ENCODE results near the gene C2CD4D. TPM values are rescaled to one million over a fixed set of nuclear protein-coding genes. Genes with fewer than 3 reads are reported as not detected.

Gene C2CD4D
- total RNA-seq, 1 donor from 2014 or later = not detected

- Mint-ChIP-seq H3K27ac (peak overlapping the region; percentile 63), H3K27me3 (ENCODE audit: insufficient read depth, low read depth) (peaks cover 7% of the 10 kb centered on the region), H3K4me1 (peaks cover 17% of the 10 kb centered on the region), H3K9me3 (no peaks in the 10 kb centered on the region), H3K36me3 (no peaks in the 10 kb centered on the region), H3K4me3 (peak overlapping the region; percentile 93)
- no peak overlapping the region for H3K27ac ChIP-seq
- no peaks in the 10 kb centered on the region for H3K9me3 ChIP-seq (ENCODE audit: low read depth)
- H3K79me2 ChIP-seq (ENCODE audit: low read depth) = no peaks in the 10 kb centered on the region
- peak; percentile 50 for TF ChIP-seq EZH2phosphoT487 (IDR thresholded peaks at IDR 0.05)
- no peak for TF ChIP-seq EZH2 (IDR thresholded peaks at IDR 0.05)
- no peaks in the 10 kb centered on the region for H3K36me3 ChIP-seq
- H2AFZ ChIP-seq (replicated peaks) = peak overlapping the region; percentile 55
- DNase-seq (ENCODE audit: low spot score) = peak; percentile 65
- H3K9ac ChIP-seq = peak overlapping the region; percentile 12
- H3F3A ChIP-seq (ENCODE audit: low read depth) = peaks cover 13% of the 10 kb centered on the region
- peak overlapping the region; percentile 95 for H3K4me2 ChIP-seq
- H3K4me1 ChIP-seq = peaks cover 13% of the 10 kb centered on the region
- no peaks in the 10 kb centered on the region for H4K20me1 ChIP-seq (ENCODE audit: low read depth)
- peak overlapping the region; percentile 80 for H3K4me3 ChIP-seq
- peaks cover 9% of the 10 kb centered on the region for H3K27me3 ChIP-seq
These were observed 48.5 kb downstream of the C2CD4D start for GRCh38 chr1:151790940-151791651.

GRCh38 chr1:151790071-151790939, 49.3 kb downstream of the C2CD4D start, which contains the start of gene TDRKH:
TDRKH (minus strand) TSS chr1:151790500; CDS start chr1:151783022, 7,478 bp downstream.
- peak within 1 kb of the TSS; percentile 93 for H2AFZ ChIP-seq (replicated peaks)
- Mint-ChIP-seq H3K4me1 (peaks cover 17% of the 10 kb centered on the region), H3K4me3 (peak within 1 kb of the TSS; percentile 93), H3K9me3 (no peaks in the 10 kb centered on the region), H3K36me3 (no peaks in the 10 kb centered on the region), H3K27me3 (ENCODE audit: insufficient read depth, low read depth) (peaks cover 6% of the 10 kb centered on the region), H3K27ac (peak within 1 kb of the TSS; percentile 20)
- H4K20me1 ChIP-seq (ENCODE audit: low read depth) = no peaks in the 10 kb centered on the region
- peaks cover 13% of the 10 kb centered on the region for H3F3A ChIP-seq (ENCODE audit: low read depth)
- peak within 1 kb of the TSS; percentile 95 for H3K4me2 ChIP-seq
- H3K79me2 ChIP-seq (ENCODE audit: low read depth) = no peaks in the 10 kb centered on the region
- peak within 1 kb of the TSS; percentile 80 for H3K4me3 ChIP-seq
- H3K27me3 ChIP-seq = peaks cover 9% of the 10 kb centered on the region
- H3K27ac ChIP-seq = no peak within 1 kb of the TSS
- peaks cover 13% of the 10 kb centered on the region for H3K4me1 ChIP-seq
- DNase-seq (ENCODE audit: low spot score) = peak; percentile 99
- TF ChIP-seq EZH2 (IDR thresholded peaks at IDR 0.05) (peak; percentile 18), CTCF (IDR thresholded peaks at IDR 0.05) (peak; percentile 41), EZH2phosphoT487 (IDR thresholded peaks at IDR 0.05) (no peak)
- no peaks in the 10 kb centered on the region for H3K9me3 ChIP-seq (ENCODE audit: low read depth)
- H3K36me3 ChIP-seq = no peaks in the 10 kb centered on the region
- peak within 1 kb of the TSS; percentile 12 for H3K9ac ChIP-seq

Small RNA genes within 50 kb of the gene (small RNA-seq; reads per million reads assigned to genes)
- not detected for gene RF00019

Other genes with a start within 250 kb of the C2CD4D start
- gene SNX27, start 227.8 kb downstream of the C2CD4D start, total RNA-seq (ENCODE audit: low replicate concordance) = 30.5 and 34.1 TPM in 2 replicates
- gene CELF3, start 123.0 kb downstream of the C2CD4D start, total RNA-seq (ENCODE audit: low replicate concordance) = 0.17 and 1.1 TPM in 2 replicates
- gene RIIAD1, start 118.3 kb downstream of the C2CD4D start, total RNA-seq (ENCODE audit: low replicate concordance) = not detected in 2 replicates
- gene MRPL9, start 76.3 kb downstream of the C2CD4D start, total RNA-seq (ENCODE audit: low replicate concordance) = 86.4 and 91.0 TPM in 2 replicates
- 26.3 and 30.4 TPM in 2 replicates for gene TDRKH, start 49.3 kb downstream of the C2CD4D start, total RNA-seq (ENCODE audit: low replicate concordance)
- not detected in 2 replicates for gene LINGO4, start 34.4 kb downstream of the C2CD4D start, total RNA-seq (ENCODE audit: low replicate concordance)
- gene RORC, start 8.0 kb downstream of the C2CD4D start, total RNA-seq (ENCODE audit: low replicate concordance) = not detected in 2 replicates
- not detected in 2 replicates for gene THEM5, start 13.9 kb upstream of the C2CD4D start, total RNA-seq (ENCODE audit: low replicate concordance)
- 12.4 and 14.1 TPM in 2 replicates for gene THEM4, start 69.7 kb upstream of the C2CD4D start, total RNA-seq (ENCODE audit: low replicate concordance)
- 0.54 and 1.1 TPM in 2 replicates for gene S100A10, start 154.0 kb upstream of the C2CD4D start, total RNA-seq (ENCODE audit: low replicate concordance)
- 4.4 and 5.4 TPM in 2 replicates for gene S100A11, start 197.2 kb upstream of the C2CD4D start, total RNA-seq (ENCODE audit: low replicate concordance)
- gene TCHHL1, start 249.2 kb upstream of the C2CD4D start, total RNA-seq (ENCODE audit: low replicate concordance) = not detected in 2 replicates